ENCODE data around the gene FASLG. TPM values are rescaled to one million over a fixed set of nuclear protein-coding genes. Genes with fewer than 3 reads are reported as not detected.

The FASLG gene
- total RNA-seq, 3 donors from 2014 or later: 30.3 to 51.8 (median 47.4) TPM

GRCh38 chr1:172657586-172657985, 1.3 kb upstream of the FASLG start:
- no peaks in the 10 kb centered on the region for H3K9me3 Mint-ChIP-seq
- peaks cover 64% of the 10 kb centered on the region for H3K4me1 Mint-ChIP-seq (ENCODE audit: low read depth)
- peaks cover 15% of the 10 kb centered on the region for H3K36me3 Mint-ChIP-seq (ENCODE audit: insufficient read depth)
- ATAC-seq (no peak), DNase-seq (no peak)
- H3K4me3 Mint-ChIP-seq: no peak overlapping the region
- H3K27me3 Mint-ChIP-seq (ENCODE audit: low read depth): peaks cover 1% of the 10 kb centered on the region

- H3K9me3 Mint-ChIP-seq: peaks cover 3% of the 10 kb centered on the region
- no peaks in the 10 kb centered on the region for H3K27me3 Mint-ChIP-seq (ENCODE audit: low read depth)
- DNase-seq: no peak
- H3K4me1 Mint-ChIP-seq (ENCODE audit: low read depth): peaks cover 74% of the 10 kb centered on the region
- no peak for ATAC-seq
- peak overlapping the region; percentile 95 for H3K4me3 Mint-ChIP-seq
- H3K36me3 Mint-ChIP-seq (ENCODE audit: insufficient read depth): peaks cover 43% of the 10 kb centered on the region
These were observed 2.2 kb downstream of the FASLG start for GRCh38 chr1:172661107-172661506.

DNA sequence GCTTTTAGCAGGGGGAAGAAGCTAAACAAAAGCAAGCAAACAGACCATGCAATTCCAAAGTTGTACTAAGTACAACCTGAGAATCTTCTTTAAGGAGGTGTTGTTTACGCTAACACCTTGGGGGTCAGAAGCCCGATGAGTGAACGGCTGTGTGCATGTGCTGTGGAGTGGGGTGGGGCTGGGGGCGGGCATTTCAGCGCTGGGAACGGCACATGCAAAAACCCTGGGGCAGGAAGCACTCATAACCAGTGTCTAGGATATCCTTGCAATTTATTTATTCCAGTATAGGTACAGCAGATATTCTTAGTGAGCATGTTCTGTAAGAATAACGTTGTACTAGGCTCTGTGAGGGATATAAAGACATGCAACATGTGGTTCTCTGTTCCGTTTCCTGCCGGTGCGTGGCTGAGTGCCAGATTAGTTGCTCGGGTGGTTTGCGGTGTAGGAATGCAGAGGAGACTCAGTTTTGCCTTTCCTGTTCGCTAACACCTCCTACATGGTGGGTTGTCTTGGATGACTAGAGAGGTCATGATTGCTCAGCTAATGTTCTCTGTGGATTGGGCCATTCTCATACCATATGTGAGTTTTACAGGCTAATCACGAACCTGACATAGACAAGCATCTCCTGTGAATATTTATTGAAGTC, 3.7 kb downstream of the FASLG start:
- no peaks in the 10 kb centered on the region for H3K27me3 Mint-ChIP-seq (ENCODE audit: low read depth)
- peaks cover 54% of the 10 kb centered on the region for H3K36me3 Mint-ChIP-seq (ENCODE audit: insufficient read depth)
- DNase-seq: peak; percentile 86
- peaks cover 3% of the 10 kb centered on the region for H3K9me3 Mint-ChIP-seq
- H3K4me3 Mint-ChIP-seq: peak overlapping the region; percentile 95
- peaks cover 81% of the 10 kb centered on the region for H3K4me1 Mint-ChIP-seq (ENCODE audit: low read depth)
- ATAC-seq: peak; percentile 84 to 90

- H3K27me3 Mint-ChIP-seq (ENCODE audit: low read depth): no peaks in the 10 kb centered on the region
- H3K4me1 Mint-ChIP-seq (ENCODE audit: low read depth): peaks cover 85% of the 10 kb centered on the region
- H3K9me3 Mint-ChIP-seq: peaks cover 3% of the 10 kb centered on the region
- H3K4me3 Mint-ChIP-seq: peak overlapping the region; percentile 95
- no peak for DNase-seq
- no peak for ATAC-seq
- peaks cover 63% of the 10 kb centered on the region for H3K36me3 Mint-ChIP-seq (ENCODE audit: insufficient read depth)
These were observed 4.8 kb downstream of the FASLG start for GRCh38 chr1:172663732-172664131.

- ATAC-seq (no peak), DNase-seq (no peak)
- Mint-ChIP-seq H3K4me1 (ENCODE audit: low read depth) (peaks cover 86% of the 10 kb centered on the region), H3K36me3 (ENCODE audit: insufficient read depth) (peaks cover 54% of the 10 kb centered on the region), H3K27me3 (ENCODE audit: low read depth) (no peaks in the 10 kb centered on the region), H3K4me3 (no peak overlapping the region), H3K9me3 (peaks cover 1% of the 10 kb centered on the region)
These were observed 9.2 kb downstream of the FASLG start for GRCh38 chr1:172668097-172668496.

DNA sequence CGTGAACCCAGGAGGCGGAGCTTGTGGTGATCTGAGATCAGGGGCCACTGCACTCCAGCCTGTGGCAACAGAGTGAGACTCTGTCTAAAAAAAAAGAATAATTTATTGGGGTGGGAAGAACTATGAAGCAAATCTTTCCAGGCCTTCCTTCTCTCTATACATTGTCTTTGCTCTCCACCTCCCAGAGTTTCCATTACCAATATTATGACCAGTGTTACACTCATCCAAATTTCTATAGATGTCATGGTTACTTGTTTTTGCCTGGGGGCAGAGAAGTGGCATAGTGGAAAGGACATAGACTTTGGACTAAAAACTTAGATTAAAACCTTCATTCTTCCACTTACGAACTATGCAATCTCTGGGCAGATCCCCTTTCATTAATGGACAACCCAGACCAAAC, 10.1 kb downstream of the FASLG start:
- DNase-seq: no peak

GRCh38 chr1:172670316-172670715, 11.4 kb downstream of the FASLG start:
- Mint-ChIP-seq H3K4me3 (peak overlapping the region; percentile 44), H3K36me3 (ENCODE audit: insufficient read depth) (peaks cover 36% of the 10 kb centered on the region), H3K27me3 (ENCODE audit: low read depth) (no peaks in the 10 kb centered on the region), H3K4me1 (ENCODE audit: low read depth) (peaks cover 86% of the 10 kb centered on the region), H3K9me3 (no peaks in the 10 kb centered on the region)
- ATAC-seq: peak; percentile 68 to 77
- no peak for DNase-seq

More for the DNA sequence above, 10.1 kb downstream of the FASLG start:
- ATAC-seq: no peak
- Mint-ChIP-seq H3K4me3 (peak overlapping the region; percentile 5), H3K27me3 (ENCODE audit: low read depth) (no peaks in the 10 kb centered on the region), H3K36me3 (ENCODE audit: insufficient read depth) (peaks cover 47% of the 10 kb centered on the region), H3K4me1 (ENCODE audit: low read depth) (peaks cover 84% of the 10 kb centered on the region), H3K9me3 (no peaks in the 10 kb centered on the region)

GRCh38 chr1:172670791-172671190, 11.9 kb downstream of the FASLG start:
- peak; percentile 84 for ATAC-seq
- Mint-ChIP-seq H3K27me3 (ENCODE audit: low read depth) (no peaks in the 10 kb centered on the region), H3K4me1 (ENCODE audit: low read depth) (peaks cover 86% of the 10 kb centered on the region), H3K36me3 (ENCODE audit: insufficient read depth) (peaks cover 31% of the 10 kb centered on the region), H3K9me3 (no peaks in the 10 kb centered on the region), H3K4me3 (peak overlapping the region; percentile 19)
- DNase-seq: peak; percentile 22

- Mint-ChIP-seq H3K27me3 (ENCODE audit: low read depth) (no peaks in the 10 kb centered on the region), H3K4me1 (ENCODE audit: low read depth) (peaks cover 87% of the 10 kb centered on the region), H3K9me3 (no peaks in the 10 kb centered on the region), H3K36me3 (ENCODE audit: insufficient read depth) (peaks cover 24% of the 10 kb centered on the region), H3K4me3 (no peak overlapping the region)
- no peak for DNase-seq
- ATAC-seq: no peak
These were observed 12.7 kb downstream of the FASLG start for GRCh38 chr1:172671591-172671990.

- no peaks in the 10 kb centered on the region for H3K9me3 Mint-ChIP-seq
- no peaks in the 10 kb centered on the region for H3K27me3 Mint-ChIP-seq (ENCODE audit: low read depth)
- peaks cover 89% of the 10 kb centered on the region for H3K4me1 Mint-ChIP-seq (ENCODE audit: low read depth)
- ATAC-seq (no peak), DNase-seq (no peak)
- H3K36me3 Mint-ChIP-seq (ENCODE audit: insufficient read depth): peaks cover 16% of the 10 kb centered on the region
- no peak overlapping the region for H3K4me3 Mint-ChIP-seq
These were observed 13.8 kb downstream of the FASLG start for GRCh38 chr1:172672720-172673119.

- no peak overlapping the region for H3K4me3 Mint-ChIP-seq
- peaks cover 8% of the 10 kb centered on the region for H3K36me3 Mint-ChIP-seq (ENCODE audit: insufficient read depth)
- ATAC-seq (no peak), DNase-seq (no peak)
- H3K27me3 Mint-ChIP-seq (ENCODE audit: low read depth): no peaks in the 10 kb centered on the region
- peaks cover 88% of the 10 kb centered on the region for H3K4me1 Mint-ChIP-seq (ENCODE audit: low read depth)
- peaks cover under 1% of the 10 kb centered on the region for H3K9me3 Mint-ChIP-seq
These were observed 14.9 kb downstream of the FASLG start for GRCh38 chr1:172673761-172674160.

DNA sequence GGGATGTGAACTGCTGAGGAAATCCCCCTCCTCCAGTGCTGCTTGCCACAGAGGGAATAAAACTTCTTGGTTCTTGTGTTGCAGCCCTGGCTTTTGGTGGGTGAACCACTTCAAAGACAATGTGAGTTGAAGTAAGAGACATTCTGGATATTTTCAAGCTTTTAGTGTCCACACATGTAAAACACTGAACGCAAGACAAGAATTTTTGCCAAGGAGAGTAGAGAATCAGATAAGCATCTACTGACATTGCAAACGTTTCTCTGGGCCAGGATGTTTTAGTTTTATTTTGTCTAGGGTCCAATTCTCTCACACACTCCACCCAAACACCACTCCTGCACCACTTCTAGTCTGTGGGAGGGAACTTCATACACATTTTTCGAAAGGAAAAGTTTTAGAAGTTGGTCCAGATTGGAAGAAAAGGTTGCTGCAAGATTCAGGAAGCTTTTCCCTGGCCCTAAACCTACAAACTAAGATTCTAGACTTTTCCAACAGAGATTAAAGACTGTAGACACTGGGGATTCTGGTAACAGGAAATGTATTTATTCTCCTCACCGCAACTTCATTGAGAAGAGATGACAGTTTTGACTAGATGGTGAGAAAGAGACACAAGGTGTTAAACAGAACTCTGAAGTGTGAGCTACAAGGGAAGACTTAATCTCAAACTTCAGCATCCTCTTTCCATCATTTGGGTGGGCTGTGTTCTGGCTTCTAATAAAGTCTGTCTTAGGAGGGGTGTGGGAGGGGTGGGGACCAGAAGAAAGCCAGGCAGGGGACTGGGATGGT, 16.1 kb downstream of the FASLG start:
- Mint-ChIP-seq H3K27me3 (ENCODE audit: low read depth) (no peaks in the 10 kb centered on the region), H3K4me3 (no peak overlapping the region), H3K36me3 (ENCODE audit: insufficient read depth) (peaks cover 3% of the 10 kb centered on the region), H3K4me1 (ENCODE audit: low read depth) (peaks cover 85% of the 10 kb centered on the region), H3K9me3 (peaks cover 3% of the 10 kb centered on the region)
- peak; percentile 51 to 54 for ATAC-seq
- DNase-seq: no peak

GRCh38 chr1:172679000-172679772, 20.3 kb downstream of the FASLG start:
- Mint-ChIP-seq H3K36me3 (ENCODE audit: insufficient read depth) (no peaks in the 10 kb centered on the region), H3K4me1 (ENCODE audit: low read depth) (peaks cover 72% of the 10 kb centered on the region), H3K27me3 (ENCODE audit: low read depth) (no peaks in the 10 kb centered on the region), H3K9me3 (peaks cover 3% of the 10 kb centered on the region), H3K4me3 (no peak overlapping the region)
- no peak for ATAC-seq
- no peak for DNase-seq

GRCh38 chr1:172680244-172680643, 21.3 kb downstream of the FASLG start:
- peaks cover 62% of the 10 kb centered on the region for H3K4me1 Mint-ChIP-seq (ENCODE audit: low read depth)
- no peaks in the 10 kb centered on the region for H3K27me3 Mint-ChIP-seq (ENCODE audit: low read depth)
- ATAC-seq (no peak), DNase-seq (no peak)
- H3K9me3 Mint-ChIP-seq: peaks cover 3% of the 10 kb centered on the region
- H3K4me3 Mint-ChIP-seq: no peak overlapping the region
- H3K36me3 Mint-ChIP-seq (ENCODE audit: insufficient read depth): no peaks in the 10 kb centered on the region

All from activated T-cell treated with anti-CD3 and anti-CD28 coated beads, Interleukin-2, amount 50 U/mL, for 4 hours (primary cell).